ENCODE results near the gene C2orf80.

- TF ChIP-seq EZH2phosphoT487 (IDR thresholded peaks at IDR 0.05; ENCODE audit: insufficient read depth, low read depth) (no peak), EZH2 (IDR thresholded peaks at IDR 0.05; ENCODE audit: insufficient read depth, poor library complexity, severe bottlenecking) (no peak)
Observed at GRCh38 chr2:208148803-208149202, 41.0 kb downstream of the C2orf80 start.
